ENCODE measurements around the gene CTIF. TPM values are rescaled to one million over a fixed set of nuclear protein-coding genes. Genes with fewer than 3 reads are reported as not detected.

Gene CTIF
- polyA plus RNA-seq, 1 of the 3 experiments (the other 2 are of a cell fraction) = 47.2 TPM

DNA sequence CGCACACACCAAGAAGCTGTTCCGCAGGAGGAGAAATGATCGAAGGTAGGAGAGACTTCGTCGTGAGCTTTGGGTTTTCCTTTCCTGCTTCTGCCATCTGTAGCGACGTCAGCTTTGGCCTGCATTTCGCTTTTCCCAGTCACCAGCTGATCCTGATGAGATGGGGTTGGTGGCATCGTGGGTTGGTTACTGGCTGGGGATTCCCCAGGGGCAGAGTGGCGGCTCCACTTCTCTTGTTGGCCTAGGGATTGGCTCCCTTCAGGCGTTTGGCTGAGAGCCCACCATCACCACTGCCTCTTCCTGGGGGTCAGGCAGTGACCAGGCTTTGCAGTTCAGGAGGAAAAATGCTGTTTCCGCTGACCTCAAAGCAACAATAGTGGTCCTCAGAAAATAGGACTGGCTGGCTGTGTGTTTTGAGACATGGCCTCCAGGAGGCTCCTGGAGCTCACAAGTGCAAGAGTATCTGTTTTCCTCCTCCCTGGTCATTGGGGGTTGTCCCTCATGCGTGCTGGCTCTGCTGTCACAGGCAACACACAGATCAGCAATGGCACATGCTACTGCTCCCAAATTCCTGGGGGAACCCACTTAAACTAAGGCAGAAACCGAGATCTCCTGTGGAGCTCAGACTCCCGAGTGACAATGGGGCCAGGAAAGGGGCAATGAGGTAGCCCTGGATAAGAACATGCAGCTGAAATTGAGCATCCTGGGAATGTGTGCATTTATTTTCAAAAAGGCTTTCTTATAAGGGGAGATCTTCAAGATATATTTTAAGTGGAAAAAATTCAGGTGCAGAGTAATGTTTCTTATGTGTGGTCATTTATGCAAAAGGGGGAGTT is 173.0 kb downstream of the CTIF start (continued):
- TF ChIP-seq, protein P1, sequence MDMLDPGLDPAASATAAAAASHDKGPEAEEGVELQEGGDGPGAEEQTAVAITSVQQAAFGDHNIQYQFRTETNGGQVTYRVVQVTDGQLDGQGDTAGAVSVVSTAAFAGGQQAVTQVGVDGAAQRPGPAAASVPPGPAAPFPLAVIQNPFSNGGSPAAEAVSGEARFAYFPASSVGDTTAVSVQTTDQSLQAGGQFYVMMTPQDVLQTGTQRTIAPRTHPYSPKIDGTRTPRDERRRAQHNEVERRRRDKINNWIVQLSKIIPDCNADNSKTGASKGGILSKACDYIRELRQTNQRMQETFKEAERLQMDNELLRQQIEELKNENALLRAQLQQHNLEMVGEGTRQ (IDR thresholded peaks at IDR 0.05; ENCODE audit: borderline replicate concordance, low read depth, low read length) = no peak
- TF ChIP-seq EP300 (IDR thresholded peaks at IDR 0.05; ENCODE audit: borderline replicate concordance in 1 of 2, low read depth in 1 of 2, low read length in 1 of 2) (no peak), FOXM1 (IDR thresholded peaks at IDR 0.05; ENCODE audit: low read depth) (no peak)
- TF ChIP-seq, protein P2, sequence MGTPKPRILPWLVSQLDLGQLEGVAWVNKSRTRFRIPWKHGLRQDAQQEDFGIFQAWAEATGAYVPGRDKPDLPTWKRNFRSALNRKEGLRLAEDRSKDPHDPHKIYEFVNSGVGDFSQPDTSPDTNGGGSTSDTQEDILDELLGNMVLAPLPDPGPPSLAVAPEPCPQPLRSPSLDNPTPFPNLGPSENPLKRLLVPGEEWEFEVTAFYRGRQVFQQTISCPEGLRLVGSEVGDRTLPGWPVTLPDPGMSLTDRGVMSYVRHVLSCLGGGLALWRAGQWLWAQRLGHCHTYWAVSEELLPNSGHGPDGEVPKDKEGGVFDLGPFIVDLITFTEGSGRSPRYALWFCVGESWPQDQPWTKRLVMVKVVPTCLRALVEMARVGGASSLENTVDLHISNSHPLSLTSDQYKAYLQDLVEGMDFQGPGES (IDR thresholded peaks at IDR 0.05; ENCODE audit: low read depth, low read length) = no peak

DNA sequence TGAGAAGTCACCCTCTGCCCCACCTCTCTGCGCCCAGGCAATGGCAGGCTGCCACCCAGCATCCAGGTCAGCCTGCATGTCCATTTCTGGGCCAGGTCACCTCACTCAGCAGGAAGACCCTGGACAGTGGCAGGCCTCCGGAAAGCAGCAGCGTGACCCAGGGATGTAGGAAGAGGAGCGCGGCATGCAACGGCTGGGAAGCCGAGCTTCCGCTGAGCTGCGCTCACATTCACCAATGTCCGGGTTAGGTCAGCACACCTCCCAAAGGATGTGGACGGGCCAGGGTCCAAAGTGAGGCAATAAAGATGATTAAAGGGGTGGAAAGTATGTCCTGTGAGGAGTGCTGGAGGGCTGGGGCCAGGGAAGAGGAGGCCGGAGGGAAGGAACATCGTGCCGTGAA is 174.5 kb downstream of the CTIF start:
- no peak overlapping the region for H3K4me3 ChIP-seq (ENCODE audit: low read depth in 2 of 2, low read length in 1 of 2)
- TF ChIP-seq EZH2phosphoT487 (IDR thresholded peaks at IDR 0.05; ENCODE audit: borderline replicate concordance, low read depth) (no peak), TEAD4 (IDR thresholded peaks at IDR 0.05; ENCODE audit: borderline replicate concordance, insufficient read depth) (no peak), FOXJ3 (CRISPR knock-in tag; IDR thresholded peaks at IDR 0.05) (no peak), MXI1 (IDR thresholded peaks at IDR 0.05; ENCODE audit: low read depth, low read length) (no peak), RFX5 (IDR thresholded peaks at IDR 0.05; ENCODE audit: low read length) (no peak), GATA2 (CRISPR knock-in tag; IDR thresholded peaks at IDR 0.05) (no peak), RXRA (IDR thresholded peaks at IDR 0.05; ENCODE audit: borderline replicate concordance, low read depth) (no peak), TCF12 (IDR thresholded peaks at IDR 0.05) (no peak), RCOR1 (IDR thresholded peaks at IDR 0.05; ENCODE audit: low read length) (no peak), ELF1 (IDR thresholded peaks at IDR 0.05) (no peak), YY1 (IDR thresholded peaks at IDR 0.05; ENCODE audit: low read depth) (no peak), MEF2A (IDR thresholded peaks at IDR 0.05; ENCODE audit: borderline replicate concordance, low read depth) (no peak), JUND (IDR thresholded peaks at IDR 0.05) (no peak), GABPA (IDR thresholded peaks at IDR 0.05; ENCODE audit: low read depth) (no peak), TAF1 (IDR thresholded peaks at IDR 0.05; ENCODE audit: borderline replicate concordance, low read depth, low read length) (no peak), POLR2AphosphoS5 (IDR thresholded peaks at IDR 0.05; ENCODE audit: low read depth, low read length) (no peak)
- TF ChIP-seq, protein P3, sequence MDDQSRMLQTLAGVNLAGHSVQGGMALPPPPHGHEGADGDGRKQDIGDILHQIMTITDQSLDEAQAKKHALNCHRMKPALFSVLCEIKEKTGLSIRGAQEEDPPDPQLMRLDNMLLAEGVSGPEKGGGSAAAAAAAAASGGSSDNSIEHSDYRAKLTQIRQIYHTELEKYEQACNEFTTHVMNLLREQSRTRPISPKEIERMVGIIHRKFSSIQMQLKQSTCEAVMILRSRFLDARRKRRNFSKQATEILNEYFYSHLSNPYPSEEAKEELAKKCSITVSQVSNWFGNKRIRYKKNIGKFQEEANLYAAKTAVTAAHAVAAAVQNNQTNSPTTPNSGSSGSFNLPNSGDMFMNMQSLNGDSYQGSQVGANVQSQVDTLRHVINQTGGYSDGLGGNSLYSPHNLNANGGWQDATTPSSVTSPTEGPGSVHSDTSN (IDR thresholded peaks at IDR 0.05) = no peak
- TF ChIP-seq, protein P4, sequence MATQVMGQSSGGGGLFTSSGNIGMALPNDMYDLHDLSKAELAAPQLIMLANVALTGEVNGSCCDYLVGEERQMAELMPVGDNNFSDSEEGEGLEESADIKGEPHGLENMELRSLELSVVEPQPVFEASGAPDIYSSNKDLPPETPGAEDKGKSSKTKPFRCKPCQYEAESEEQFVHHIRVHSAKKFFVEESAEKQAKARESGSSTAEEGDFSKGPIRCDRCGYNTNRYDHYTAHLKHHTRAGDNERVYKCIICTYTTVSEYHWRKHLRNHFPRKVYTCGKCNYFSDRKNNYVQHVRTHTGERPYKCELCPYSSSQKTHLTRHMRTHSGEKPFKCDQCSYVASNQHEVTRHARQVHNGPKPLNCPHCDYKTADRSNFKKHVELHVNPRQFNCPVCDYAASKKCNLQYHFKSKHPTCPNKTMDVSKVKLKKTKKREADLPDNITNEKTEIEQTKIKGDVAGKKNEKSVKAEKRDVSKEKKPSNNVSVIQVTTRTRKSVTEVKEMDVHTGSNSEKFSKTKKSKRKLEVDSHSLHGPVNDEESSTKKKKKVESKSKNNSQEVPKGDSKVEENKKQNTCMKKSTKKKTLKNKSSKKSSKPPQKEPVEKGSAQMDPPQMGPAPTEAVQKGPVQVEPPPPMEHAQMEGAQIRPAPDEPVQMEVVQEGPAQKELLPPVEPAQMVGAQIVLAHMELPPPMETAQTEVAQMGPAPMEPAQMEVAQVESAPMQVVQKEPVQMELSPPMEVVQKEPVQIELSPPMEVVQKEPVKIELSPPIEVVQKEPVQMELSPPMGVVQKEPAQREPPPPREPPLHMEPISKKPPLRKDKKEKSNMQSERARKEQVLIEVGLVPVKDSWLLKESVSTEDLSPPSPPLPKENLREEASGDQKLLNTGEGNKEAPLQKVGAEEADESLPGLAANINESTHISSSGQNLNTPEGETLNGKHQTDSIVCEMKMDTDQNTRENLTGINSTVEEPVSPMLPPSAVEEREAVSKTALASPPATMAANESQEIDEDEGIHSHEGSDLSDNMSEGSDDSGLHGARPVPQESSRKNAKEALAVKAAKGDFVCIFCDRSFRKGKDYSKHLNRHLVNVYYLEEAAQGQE (IDR thresholded peaks at IDR 0.05; ENCODE audit: low read depth, low read length) = no peak
- TF ChIP-seq, protein P5, sequence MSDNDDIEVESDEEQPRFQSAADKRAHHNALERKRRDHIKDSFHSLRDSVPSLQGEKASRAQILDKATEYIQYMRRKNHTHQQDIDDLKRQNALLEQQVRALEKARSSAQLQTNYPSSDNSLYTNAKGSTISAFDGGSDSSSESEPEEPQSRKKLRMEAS (IDR thresholded peaks at IDR 0.05; ENCODE audit: low read depth) = no peak
- peaks cover 57% of the 10 kb centered on the region for H3K79me2 ChIP-seq (ENCODE audit: insufficient read depth)
- no peak overlapping the region for H2AFZ ChIP-seq (ENCODE audit: low read depth)
- H3K27me3 ChIP-seq (ENCODE audit: insufficient read depth) = no peaks in the 10 kb centered on the region
- H3K9ac ChIP-seq = no peak overlapping the region
- H3K27ac ChIP-seq (ENCODE audit: low read depth in 2 of 2, low read length in 1 of 2) = no peak overlapping the region
- 0 out of 2 replicates have a peak, but pooled peaks cover 10% of the 10 kb centered on the region for H4K20me1 ChIP-seq (ENCODE audit: insufficient read depth)
- no peak overlapping the region for H3K4me2 ChIP-seq
- ChIA-PET CTCF (interaction anchor here (0.8 to 2.3 kb wide), 4 partner anchors 11 to 238 kb away, joined by 3 to 8 read pairs (median 4); no protein-coding TSS in a partner anchor), POLR2A (no interaction called here)
- H3K9me3 ChIP-seq = no peaks in the 10 kb centered on the region
- H3K4me1 ChIP-seq (ENCODE audit: control insufficient read depth in 1 of 2, insufficient read depth in 2 of 2, low read depth in 1 of 2, low read length in 1 of 2) = peaks cover 0 to 29% of the 10 kb centered on the region in 2 experiments; a peak in 2 of 4 replicates
- WGBS (ENCODE audit: low lambda C conversion rate) = 97% methylated on average over 14 of the region's 14 CpGs
- no peaks in the 10 kb centered on the region for H3F3A ChIP-seq (replicated peaks; ENCODE audit: insufficient read depth)
- DNase-seq = no peak
- no peaks in the 10 kb centered on the region for H3K9me2 ChIP-seq
- H3K36me3 ChIP-seq (replicated peaks in 1 of 2; ENCODE audit: control insufficient read depth in 1 of 2, insufficient read depth in 2 of 2, low read length in 1 of 2) = peaks cover 4 to 32% of the 10 kb centered on the region in 2 experiments

Measured in SK-N-SH (cell line).